Neutrophil (primary cell): Measurements from ENCODE around the gene ANK3.

Experiments used
- H3K27ac ChIP-seq: fragments of 200-600 bp; sonication (generic); 2 replicates; pipeline ENCODE4 v1.5.1; 2016; ENCODE audit warnings: mild to moderate bottlenecking, moderate library complexity
- H3K27me3 ChIP-seq: fragments of 200-600 bp; sonication (generic); 2 replicates; pipeline ENCODE4 v1.6.0; 2016; ENCODE audit warnings: mild to moderate bottlenecking
- H3K36me3 ChIP-seq: fragments of 200-600 bp; sonication (generic); 2 replicates; pipeline ENCODE4 v1.5.1; 2017
- H3K4me1 ChIP-seq, 2 experiments: fragments of 200-600 bp in 1 of 2; sonication (generic) in 1 of 2; 1 replicate in 1 of 2; 2 replicates in 1 of 2; pipeline versions ENCODE4 v1.5.1 to v1.6.1; 2013 to 2016; ENCODE audit warnings: low read depth in 1 of 2, low read length in 1 of 2, mild to moderate bottlenecking in 1 of 2, moderate library complexity in 1 of 2; ENCODE audit not compliant: control insufficient read depth in 1 of 2, insufficient read depth in 1 of 2
- H3K4me3 ChIP-seq, 2 experiments: fragments of 200-600 bp in 1 of 2; sonication (generic) in 1 of 2; 1 replicate in 1 of 2; 2 replicates in 1 of 2; pipeline ENCODE4 v1.5.1; 2013 to 2016; ENCODE audit warnings: low read depth in 1 of 2, low read length in 1 of 2, mild to moderate bottlenecking in 1 of 2, moderate library complexity in 1 of 2
- H3K9me3 ChIP-seq: fragments of 200-600 bp; sonication (generic); 2 replicates; pipeline ENCODE4 v1.5.1; 2016
- TF ChIP-seq, protein P1 (sequence below): fragments of 200-600 bp; sonication (generic); IDR thresholded peaks from 2 replicates; pipeline ENCODE4 v1.5.1; 2016; ENCODE audit warnings: antibody characterized with exemption

ANK3 gene

DNA sequence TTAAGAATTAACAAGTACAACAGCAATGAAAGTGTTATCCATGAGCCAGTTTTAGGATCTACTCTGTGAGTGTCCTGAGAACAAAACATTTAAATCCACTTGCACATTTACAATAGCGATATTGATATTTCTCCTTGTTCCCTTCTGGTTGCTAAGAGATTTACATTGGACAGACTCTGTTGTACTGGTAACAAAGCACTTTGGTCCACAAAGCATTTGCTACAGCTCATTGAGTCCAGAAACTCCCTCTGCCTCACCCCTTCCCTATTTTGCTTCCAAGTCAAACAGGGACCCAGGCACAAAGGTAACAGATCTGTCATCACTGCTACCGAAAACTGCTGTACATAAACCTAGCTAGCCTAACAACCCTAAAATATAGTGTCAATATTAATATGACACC lies 2.1 kb downstream of the ANK3 start:
- H3K27ac ChIP-seq = no peak overlapping the region
- no peaks in the 10 kb centered on the region for H3K4me1 ChIP-seq
- H3K9me3 ChIP-seq = no peaks in the 10 kb centered on the region
- TF ChIP-seq, protein P1, sequence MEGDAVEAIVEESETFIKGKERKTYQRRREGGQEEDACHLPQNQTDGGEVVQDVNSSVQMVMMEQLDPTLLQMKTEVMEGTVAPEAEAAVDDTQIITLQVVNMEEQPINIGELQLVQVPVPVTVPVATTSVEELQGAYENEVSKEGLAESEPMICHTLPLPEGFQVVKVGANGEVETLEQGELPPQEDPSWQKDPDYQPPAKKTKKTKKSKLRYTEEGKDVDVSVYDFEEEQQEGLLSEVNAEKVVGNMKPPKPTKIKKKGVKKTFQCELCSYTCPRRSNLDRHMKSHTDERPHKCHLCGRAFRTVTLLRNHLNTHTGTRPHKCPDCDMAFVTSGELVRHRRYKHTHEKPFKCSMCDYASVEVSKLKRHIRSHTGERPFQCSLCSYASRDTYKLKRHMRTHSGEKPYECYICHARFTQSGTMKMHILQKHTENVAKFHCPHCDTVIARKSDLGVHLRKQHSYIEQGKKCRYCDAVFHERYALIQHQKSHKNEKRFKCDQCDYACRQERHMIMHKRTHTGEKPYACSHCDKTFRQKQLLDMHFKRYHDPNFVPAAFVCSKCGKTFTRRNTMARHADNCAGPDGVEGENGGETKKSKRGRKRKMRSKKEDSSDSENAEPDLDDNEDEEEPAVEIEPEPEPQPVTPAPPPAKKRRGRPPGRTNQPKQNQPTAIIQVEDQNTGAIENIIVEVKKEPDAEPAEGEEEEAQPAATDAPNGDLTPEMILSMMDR = no peak
- H3K4me3 ChIP-seq = no peak overlapping the region
- no peaks in the 10 kb centered on the region for H3K36me3 ChIP-seq
- H3K27me3 ChIP-seq = no peaks in the 10 kb centered on the region

DNA sequence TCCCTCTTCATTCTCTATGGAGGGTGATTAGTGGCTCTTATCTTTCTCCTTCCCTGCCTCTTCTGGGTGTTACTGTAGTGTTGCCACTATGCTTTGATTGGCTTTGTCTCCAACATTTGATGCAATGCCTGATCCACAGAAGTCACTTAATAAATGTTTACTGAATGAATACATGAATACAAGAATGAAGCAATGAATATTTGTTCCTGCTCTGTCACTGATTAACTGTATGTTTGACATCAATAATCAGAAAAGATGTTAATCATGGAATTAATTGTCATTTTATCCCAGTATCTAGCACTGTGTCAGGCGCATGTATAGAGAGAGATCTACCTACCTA lies 4.3 kb downstream of the ANK3 start:
- TF ChIP-seq, protein P1 = no peak
- no peaks in the 10 kb centered on the region for H3K4me1 ChIP-seq
- H3K27ac ChIP-seq = no peak overlapping the region
- H3K4me3 ChIP-seq = no peak overlapping the region
- H3K36me3 ChIP-seq = no peaks in the 10 kb centered on the region
- H3K9me3 ChIP-seq = no peaks in the 10 kb centered on the region
- H3K27me3 ChIP-seq = no peaks in the 10 kb centered on the region

DNA sequence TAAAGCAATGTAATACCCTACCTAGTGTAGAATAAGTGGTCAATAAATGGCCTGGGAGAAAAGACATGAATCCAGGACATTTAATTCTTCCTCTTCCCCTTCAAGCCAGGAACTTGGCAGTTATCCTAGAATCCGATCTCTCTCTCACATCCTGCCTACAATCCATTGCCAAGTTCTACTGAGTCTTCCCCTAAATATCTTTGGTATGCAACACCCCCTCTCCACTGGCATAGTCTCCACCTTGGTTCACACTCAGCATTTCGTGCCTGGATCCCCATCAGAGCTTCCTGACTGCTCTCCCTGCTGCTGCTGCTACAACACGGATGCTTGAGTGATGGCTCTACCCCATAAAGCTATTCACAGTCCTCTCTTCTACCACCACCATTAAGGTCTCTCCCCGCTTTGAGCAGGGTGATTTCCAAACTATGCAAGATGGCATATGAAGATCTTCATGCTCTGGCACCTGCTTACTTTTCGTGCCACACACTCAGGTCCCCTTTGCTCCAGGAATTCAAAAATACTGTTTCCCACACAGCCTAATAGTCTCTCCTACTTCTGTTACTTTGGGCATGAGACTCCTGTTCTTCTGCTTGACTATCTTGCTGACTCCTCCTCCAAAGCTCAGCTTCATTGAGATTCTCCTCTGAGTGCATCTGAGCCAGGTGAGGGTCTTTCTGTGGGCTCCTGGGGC lies 4.8 kb downstream of the ANK3 start:
- Histone ChIP-seq H3K36me3 (no peaks in the 10 kb centered on the region), H3K27ac (no peak overlapping the region), H3K4me3 (no peak overlapping the region), H3K4me1 (no peaks in the 10 kb centered on the region), H3K27me3 (no peaks in the 10 kb centered on the region), H3K9me3 (no peaks in the 10 kb centered on the region)
- TF ChIP-seq, protein P1 = no peak

DNA sequence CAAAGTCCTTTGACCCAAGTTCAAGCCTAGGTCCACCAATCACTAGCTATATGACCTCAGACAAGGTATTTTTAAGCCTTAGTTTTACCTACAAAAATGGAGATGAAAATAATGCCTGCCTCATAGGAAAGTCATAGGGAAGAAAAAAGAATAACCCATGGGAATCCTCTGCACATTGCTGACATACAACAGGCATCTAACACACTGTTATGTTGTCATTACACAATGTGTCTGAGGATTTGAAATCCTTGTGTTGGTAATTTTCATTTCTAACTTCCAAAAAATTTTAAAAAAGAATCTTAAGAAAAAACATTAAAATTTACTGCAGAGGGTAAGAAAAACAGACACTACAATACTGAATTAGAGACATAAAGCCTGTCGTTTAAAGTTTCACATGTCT lies 5.7 kb downstream of the ANK3 start:
- Histone ChIP-seq H3K27me3 (no peaks in the 10 kb centered on the region), H3K36me3 (no peaks in the 10 kb centered on the region), H3K27ac (no peak overlapping the region), H3K4me3 (no peak overlapping the region), H3K4me1 (no peaks in the 10 kb centered on the region), H3K9me3 (no peaks in the 10 kb centered on the region)
- TF ChIP-seq, protein P1 = no peak

DNA sequence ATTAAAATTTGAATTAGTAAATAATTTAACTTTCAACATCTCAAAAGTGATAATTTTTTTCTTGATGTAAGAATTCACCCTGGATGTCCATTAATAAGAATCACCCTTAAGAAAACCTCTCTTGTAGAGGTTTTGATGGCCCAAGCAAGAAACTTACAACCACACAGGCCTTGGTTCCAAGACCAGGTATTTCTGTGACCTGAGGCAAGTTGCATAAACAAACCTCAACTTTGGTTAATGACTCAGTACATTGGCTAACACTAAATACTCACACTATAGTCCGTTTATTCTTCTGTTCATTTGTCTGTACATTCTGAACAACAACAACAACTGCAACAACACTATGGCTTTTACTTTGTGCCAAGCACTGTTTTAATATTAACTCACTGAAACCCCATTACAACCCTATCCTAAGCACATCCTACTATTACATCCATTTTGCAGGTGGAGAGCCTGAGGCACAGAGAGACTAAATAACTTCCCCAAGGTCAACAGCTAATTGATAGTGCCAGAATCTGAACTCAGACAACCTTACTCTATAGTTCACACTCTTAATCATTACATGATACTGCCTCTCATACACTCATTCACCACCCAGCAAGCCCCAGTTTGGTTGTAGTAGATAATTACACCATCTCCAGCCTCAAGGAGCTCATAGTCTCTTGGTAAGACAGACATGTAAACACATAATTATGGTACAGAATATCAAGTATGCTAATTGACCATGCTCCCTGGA lies 6.6 kb downstream of the ANK3 start:
- TF ChIP-seq, protein P1 = no peak

More for the DNA sequence above, 6.6 kb downstream of the ANK3 start:
- Histone ChIP-seq H3K27me3 (no peaks in the 10 kb centered on the region), H3K4me1 (no peaks in the 10 kb centered on the region), H3K27ac (no peak overlapping the region), H3K4me3 (no peak overlapping the region), H3K9me3 (no peaks in the 10 kb centered on the region), H3K36me3 (no peaks in the 10 kb centered on the region)
